Stimulated activated CD8-positive, alpha-beta memory T cell treated with anti-CD3 and anti-CD28 coated beads, Interleukin-7, amount 100 ng/mL, for 48 hours (primary cell): ENCODE results near the gene LGALS12.

Experiments used
- DNase-seq, 2 donors: peaks; one replicate each; pipeline ENCODE4 v3.0.0-alpha.2; 2020; ENCODE audit warnings: low read depth in 1 of 2; ENCODE audit errors: extremely low read depth in 1 of 2

Gene LGALS12

DNA sequence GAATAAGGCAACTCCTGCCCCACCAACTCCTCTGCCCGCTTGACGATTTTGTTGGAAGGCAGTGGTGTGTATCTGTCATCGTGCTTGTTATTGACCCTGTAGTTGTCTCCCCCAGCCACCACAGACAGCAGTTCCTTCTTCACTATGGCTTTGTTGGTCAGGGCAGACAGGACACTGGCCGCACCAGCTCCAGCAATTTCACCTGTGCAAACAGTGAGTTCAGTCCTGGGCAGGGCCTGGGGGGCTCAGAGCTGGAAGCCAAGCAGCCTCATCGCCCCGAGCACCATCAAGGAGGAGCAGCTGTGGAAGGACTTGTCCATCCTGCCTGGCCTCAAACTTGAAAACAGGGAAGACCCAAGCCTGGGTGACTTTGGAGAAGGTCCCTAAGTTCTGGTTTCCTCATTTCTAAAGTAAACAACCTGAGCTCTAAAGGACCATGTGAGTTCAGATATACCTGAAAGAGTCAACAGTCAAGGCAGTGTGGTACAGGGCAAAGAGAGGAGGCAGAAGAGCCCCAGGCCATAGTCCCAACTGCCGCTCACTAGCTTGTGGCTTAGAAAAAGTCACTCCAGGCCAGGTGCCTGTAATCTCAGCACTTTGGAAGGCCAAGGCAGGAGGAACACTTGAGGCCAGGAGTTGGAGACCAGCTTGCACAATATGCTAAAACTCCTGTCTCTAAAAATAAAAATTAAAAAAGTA lies 52.7 kb downstream of the LGALS12 start:
- no peak for DNase-seq

DNA sequence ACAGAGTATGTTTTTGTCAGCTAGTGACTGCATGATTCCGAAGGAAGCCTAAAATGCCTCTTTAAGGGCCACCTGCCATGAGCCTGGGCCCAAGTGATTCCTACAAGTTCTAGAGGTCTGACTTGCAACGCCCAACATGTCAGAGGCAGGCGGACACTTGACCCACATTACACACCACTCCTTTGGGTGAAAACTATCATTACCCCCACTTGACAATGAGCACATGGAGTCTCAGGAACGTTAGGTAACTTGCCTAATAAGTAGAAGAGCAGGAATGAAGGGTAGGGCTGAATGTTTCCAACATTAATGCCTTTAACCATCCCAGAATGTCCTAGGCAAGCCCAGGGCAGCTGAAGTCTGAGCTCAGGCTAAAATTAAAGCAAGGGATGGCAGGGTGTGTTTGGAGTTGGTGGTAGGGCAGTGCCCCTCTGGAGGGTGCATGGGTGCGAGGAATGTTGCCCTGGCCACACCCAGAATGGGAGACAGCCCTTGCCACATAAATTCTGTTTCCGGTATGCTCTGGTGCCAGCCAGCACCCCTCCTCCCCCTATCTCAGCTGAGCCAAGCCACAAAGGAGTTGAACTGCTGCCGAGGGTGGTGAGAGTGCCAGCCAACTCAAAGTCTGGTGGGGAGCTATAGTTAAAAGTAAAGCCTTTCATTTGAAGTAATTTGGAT lies 54.8 kb downstream of the LGALS12 start:
- no peak for DNase-seq

DNA sequence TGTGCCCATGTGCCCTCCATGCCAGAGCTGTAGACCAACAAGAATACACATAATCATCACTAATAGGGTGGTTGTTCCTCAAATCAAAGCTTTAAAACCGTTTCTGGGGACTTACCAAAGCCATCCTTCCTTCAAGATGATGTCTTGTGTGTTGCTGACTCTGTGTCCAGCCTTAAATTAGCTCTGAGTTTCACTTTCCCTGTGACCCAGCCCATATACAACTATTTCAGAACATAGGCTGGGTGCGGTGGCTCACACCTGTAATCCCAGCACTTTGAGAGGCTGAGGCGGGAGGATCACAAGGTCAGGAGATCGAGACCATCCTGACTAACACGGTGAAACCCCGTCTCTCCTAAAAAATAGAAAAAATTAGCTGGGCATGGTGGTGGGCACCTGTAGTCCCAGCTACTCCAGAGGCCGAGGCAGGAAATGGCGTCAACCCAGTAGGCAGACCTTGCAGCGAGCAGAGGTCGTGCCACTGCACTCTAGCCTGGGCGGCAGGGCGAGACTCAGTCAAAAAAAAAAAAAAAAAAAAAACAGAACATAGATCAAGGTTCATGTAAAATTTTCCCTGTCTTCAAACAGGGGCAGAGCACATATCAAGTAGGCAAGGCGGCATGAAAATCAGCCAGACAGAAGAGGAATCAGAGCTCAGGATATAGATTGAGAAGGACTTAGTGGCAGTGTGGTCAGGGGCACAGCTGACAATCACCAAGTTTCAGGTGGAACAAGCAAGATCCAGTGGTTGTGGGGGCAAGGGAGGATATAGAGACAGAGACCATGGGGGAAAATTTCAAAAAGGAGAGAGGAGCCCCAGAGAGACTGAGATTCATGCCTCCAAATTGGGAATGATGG lies 57.5 kb downstream of the LGALS12 start, which contains the start of gene PLAAT2:
Gene PLAAT2 (minus strand): TSS at position 179 of the 855 bp plus-strand sequence. CDS start 55 bp downstream, at position 124.
- no peak for DNase-seq

DNA sequence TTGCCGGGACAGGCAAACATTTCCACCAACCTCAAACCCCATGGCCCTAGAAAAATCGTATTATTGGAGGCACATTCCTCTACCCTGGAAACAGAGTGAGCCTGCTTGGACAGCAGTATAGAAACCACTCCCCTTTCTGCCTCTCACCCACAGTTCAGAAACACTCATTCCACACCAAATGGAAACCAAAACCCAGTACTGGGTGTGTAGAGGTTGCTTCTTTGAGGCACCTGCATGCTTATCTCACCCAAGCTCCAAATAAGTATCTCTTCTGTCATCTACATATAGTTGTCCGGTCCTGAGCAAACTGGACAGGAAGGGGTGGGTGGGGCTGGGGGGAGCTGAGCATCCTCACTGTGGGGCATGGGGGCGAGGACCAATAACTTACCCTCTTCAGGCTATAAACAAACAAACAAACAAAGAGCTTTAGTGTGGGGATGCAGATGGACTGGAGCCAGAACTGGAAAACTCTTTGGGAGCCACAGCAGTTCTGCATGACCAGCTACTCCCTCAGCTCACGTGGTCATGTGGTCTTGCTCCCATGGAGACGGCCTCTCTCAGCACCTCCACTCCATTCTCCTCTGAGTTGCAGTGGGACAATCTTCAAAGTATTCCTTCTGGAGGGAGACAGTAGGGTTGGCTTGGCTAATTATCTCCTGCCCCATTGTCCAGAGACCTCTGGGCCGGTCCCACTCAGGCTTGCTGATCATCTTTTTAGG lies 58.3 kb downstream of the LGALS12 start:
- peak in 1 of 2 donors; percentile 14 for DNase-seq

DNA sequence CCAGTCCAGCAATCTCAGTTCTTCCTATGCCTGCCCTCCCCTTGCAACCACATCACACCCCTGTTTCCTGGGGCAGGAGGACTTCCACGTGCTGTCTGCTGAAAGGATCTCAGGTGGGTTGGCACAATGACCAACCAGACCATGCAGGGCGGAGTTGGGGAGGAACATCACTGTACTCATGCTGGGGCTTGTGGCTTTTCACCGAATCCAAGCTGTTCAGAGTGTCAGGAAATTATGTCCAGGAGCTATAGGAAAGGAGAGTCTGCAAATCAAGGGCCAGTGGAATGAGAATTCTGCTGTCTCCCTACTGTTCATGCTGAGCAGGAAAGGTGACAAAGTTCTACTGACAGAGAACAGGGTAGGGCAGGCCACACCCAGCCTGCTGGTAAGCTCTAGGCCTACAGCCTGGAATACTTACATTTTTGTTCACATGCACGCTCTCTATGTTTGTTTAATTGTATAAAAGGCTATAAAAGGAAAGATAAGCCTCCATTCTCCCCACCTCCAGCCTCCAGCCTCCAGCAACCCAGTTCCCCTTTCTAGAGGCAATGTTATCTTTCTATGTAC lies 59.0 kb downstream of the LGALS12 start:
- DNase-seq: no peak
